Right cardiac atrium (tissue), 5 donors: Measurements from ENCODE around the gene CYSLTR2. TPM values are rescaled to one million over a fixed set of nuclear protein-coding genes. Genes with fewer than 3 reads are reported as not detected.

Experiments
- ATAC-seq, 2 donors: fragments of 200-7000 bp; cut with Tn5 transposase; one replicate each; pipeline versions ENCODE4 v1.8.0 to v1.9.1; 2020; ENCODE audit warnings: moderate library complexity in 2 of 2, mild to moderate bottlenecking in 1 of 2
- DNase-seq, 3 donors: peaks; one replicate each; pipeline ENCODE4 v3.0.0-alpha.2; 2020
- H3K27ac ChIP-seq: one replicate; pipeline ENCODE4 v1.5.1; 2013; ENCODE audit warnings: mild to moderate bottlenecking, low read length, control low read depth, moderate library complexity
- H3K27me3 ChIP-seq: one replicate; pipeline ENCODE4 v1.6.1; 2013; ENCODE audit not compliant: control insufficient read depth, insufficient read depth
- H3K4me1 ChIP-seq: one replicate; pipeline ENCODE4 v1.6.1; 2013; ENCODE audit warnings: low read length; ENCODE audit not compliant: control insufficient read depth, insufficient read depth
- H3K4me3 ChIP-seq: one replicate; pipeline ENCODE4 v1.5.1; 2013; ENCODE audit warnings: low read length, control low read depth
- H3K9me3 ChIP-seq: one replicate; pipeline ENCODE4 v1.6.1; 2013; ENCODE audit warnings: low read length; ENCODE audit not compliant: control insufficient read depth
- WGBS: extraction: QIAGEN DNeasy Blood & Tissue Kit; methylation state at CpG from one replicate; pipeline ENCODE4 v1.1.7; 2013; 5-methylcytosine and 5-hydroxymethylcytosine counted together
- intact Hi-C, 4 donors: fragments of 100-400 bp; cut with DNase I; formaldehyde crosslinking; loops; one replicate each; pipeline versions ENCODE4 v1.11.0 to v1.14.0; 2022 to 2023
- polyA plus RNA-seq: library from polyadenylated mRNA; stranded (reverse); fragments of 200-250 nt; gene quantifications from one replicate; pipeline ENCODE4 v1.2.3, GENCODE V29; 2013
- total RNA-seq, 4 donors: library from RNA; stranded (reverse); fragmentation: NEBNext Ultra II Directional; extraction: Animal tissue kit (Norgen Biotek cat#: 25700); gene quantifications; one replicate each; pipeline ENCODE4 v1.2.1, GENCODE V29; 2021
- donor health status: healthy with polysubstance abuse.
- donor health status: DM: no; HTN: yes; CAD: no.
- donor health status: DM: no; HTN: no; CAD: no.
- donor health status: DM: no; HTN: yes; CAD: no; lungs with severe emphysema.
- donor health status: DM: yes; HTN: yes; CAD: no.

CYSLTR2 gene
- total and polyA plus RNA-seq, 5 donors = 6.8 to 12.6 (median 9.3) TPM

DNA sequence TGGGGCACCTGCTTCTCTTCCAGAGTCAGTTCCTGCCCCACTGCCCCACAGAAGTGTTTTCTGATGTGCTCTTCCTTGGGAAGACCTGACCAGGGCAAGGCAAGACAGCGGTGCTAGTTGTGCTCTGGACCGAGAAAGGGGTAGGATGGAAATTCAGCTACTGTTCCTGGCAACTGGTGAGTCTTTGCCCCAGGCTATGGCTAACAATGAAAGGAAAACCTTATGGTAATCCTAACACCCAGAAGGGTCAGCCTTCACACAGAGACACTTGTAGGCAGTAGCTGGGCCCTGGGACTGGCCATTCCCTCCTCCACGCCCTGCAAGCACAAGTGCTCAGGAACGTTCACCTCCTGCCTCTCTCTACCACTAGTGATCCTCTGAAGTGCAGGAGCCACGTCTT, 9.6 kb upstream of the CYSLTR2 start:
- H3K27me3 ChIP-seq = no peaks in the 10 kb centered on the region
- H3K4me1 ChIP-seq = no peaks in the 10 kb centered on the region
- no peak overlapping the region for H3K27ac ChIP-seq
- DNase-seq (no peak), ATAC-seq (no peak)
- 93% methylated on average over 5 of the region's 5 CpGs for WGBS
- intact Hi-C loops = no loop called here
- no peak overlapping the region for H3K4me3 ChIP-seq
- no peaks in the 10 kb centered on the region for H3K9me3 ChIP-seq

DNA sequence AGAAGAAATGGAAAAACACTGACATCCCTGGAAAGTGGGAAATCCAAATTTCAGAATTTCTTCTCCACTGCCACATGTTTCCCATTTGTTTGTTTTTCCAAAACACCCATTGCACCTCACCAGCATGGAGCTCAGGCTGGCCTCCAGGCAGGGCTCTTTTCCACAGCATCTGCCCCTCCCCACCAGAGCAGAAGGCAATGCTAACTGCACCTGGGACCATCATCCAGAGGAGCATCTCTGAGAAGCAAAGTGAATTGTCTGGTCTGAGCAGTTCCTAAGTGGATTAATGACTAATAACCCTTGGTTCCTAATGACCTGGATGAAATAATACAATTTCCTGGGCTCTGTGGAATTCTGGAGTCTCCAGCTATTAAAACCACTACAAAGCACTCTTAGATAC, 8.8 kb upstream of the CYSLTR2 start:
- Histone ChIP-seq H3K27ac (no peak overlapping the region), H3K9me3 (no peaks in the 10 kb centered on the region), H3K4me3 (no peak overlapping the region), H3K27me3 (no peaks in the 10 kb centered on the region), H3K4me1 (no peaks in the 10 kb centered on the region)
- ATAC-seq = no peak
- intact Hi-C loops = no loop called here
- DNase-seq = no peak

GRCh38 chr13:48645845-48646244, 7.9 kb upstream of the CYSLTR2 start:
- no peaks in the 10 kb centered on the region for H3K9me3 ChIP-seq

DNA sequence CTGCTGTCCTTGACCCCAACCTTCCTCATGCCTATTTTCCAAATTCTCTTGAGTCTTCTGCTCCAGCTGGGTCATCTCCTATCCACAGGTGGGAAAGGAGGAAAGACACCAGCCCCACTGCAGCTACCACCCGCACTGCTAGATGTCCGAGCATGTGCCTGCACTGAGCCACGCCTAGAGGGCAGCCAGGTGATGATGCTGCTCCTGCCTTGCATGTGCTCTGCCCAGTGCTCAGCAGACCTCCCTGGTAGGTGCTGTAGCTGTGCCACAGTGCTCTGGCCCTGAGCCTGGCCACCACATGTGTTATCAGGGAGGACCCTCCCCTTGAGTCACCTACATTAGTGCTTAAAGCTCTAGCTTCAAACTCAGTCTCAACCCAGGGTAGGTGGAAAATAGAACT, 6.9 kb upstream of the CYSLTR2 start:
- peak in 1 of 2 donors; percentile 21 for ATAC-seq
- Histone ChIP-seq H3K27me3 (no peaks in the 10 kb centered on the region), H3K4me3 (no peak overlapping the region), H3K9me3 (no peaks in the 10 kb centered on the region), H3K4me1 (no peaks in the 10 kb centered on the region), H3K27ac (no peak overlapping the region)
- intact Hi-C loops = no loop called here
- WGBS = 96% methylated on average over 3 of the region's 3 CpGs
- DNase-seq = no peak

More at GRCh38 chr13:48645845-48646244, 7.9 kb upstream of the CYSLTR2 start:
- Histone ChIP-seq H3K27ac (no peak overlapping the region), H3K27me3 (no peaks in the 10 kb centered on the region), H3K4me1 (no peaks in the 10 kb centered on the region), H3K4me3 (no peak overlapping the region)
- 88% methylated on average over 3 of the region's 3 CpGs for WGBS
- intact Hi-C loops = no loop called here
- no peak for DNase-seq
- ATAC-seq = no peak

GRCh38 chr13:48647625-48648024, 6.1 kb upstream of the CYSLTR2 start:
- Histone ChIP-seq H3K27me3 (no peaks in the 10 kb centered on the region), H3K9me3 (no peaks in the 10 kb centered on the region), H3K4me1 (no peaks in the 10 kb centered on the region), H3K27ac (no peak overlapping the region), H3K4me3 (no peak overlapping the region)
- ATAC-seq = no peak
- WGBS = 91% methylated on average over 2 of the region's 2 CpGs
- no peak for DNase-seq
- intact Hi-C loops = no loop called here

GRCh38 chr13:48648446-48648845, 5.3 kb upstream of the CYSLTR2 start:
- WGBS = 72% methylated on average over 2 of the region's 2 CpGs
- Histone ChIP-seq H3K27ac (no peak overlapping the region), H3K9me3 (no peaks in the 10 kb centered on the region), H3K4me3 (no peak overlapping the region), H3K4me1 (no peaks in the 10 kb centered on the region), H3K27me3 (no peaks in the 10 kb centered on the region)
- intact Hi-C loops = no loop called here
- DNase-seq (no peak), ATAC-seq (no peak)

- Histone ChIP-seq H3K9me3 (no peaks in the 10 kb centered on the region), H3K27ac (peak overlapping the region; percentile 51), H3K27me3 (no peaks in the 10 kb centered on the region), H3K4me3 (no peak overlapping the region), H3K4me1 (no peaks in the 10 kb centered on the region)
- ATAC-seq = no peak
- intact Hi-C loops = no loop called here
- 45% methylated on average over 3 of the region's 3 CpGs for WGBS
- DNase-seq = no peak
These were observed 768 bp upstream of the CYSLTR2 start for GRCh38 chr13:48652851-48653471.

- H3K4me3 ChIP-seq = peak overlapping the region; percentile 63
- ATAC-seq (peak; percentile 64 to 73), DNase-seq (peak in 1 of 3 donors; percentile 29)
- 18% methylated on average over 1 of the region's 1 CpG for WGBS
- no peaks in the 10 kb centered on the region for H3K9me3 ChIP-seq
- no peak overlapping the region for H3K27ac ChIP-seq
- intact Hi-C loops = no loop called here
- peaks cover 2% of the 10 kb centered on the region for H3K4me1 ChIP-seq
- H3K27me3 ChIP-seq = no peaks in the 10 kb centered on the region
These were observed 782 bp downstream of the CYSLTR2 start for GRCh38 chr13:48654511-48654910.

GRCh38 chr13:48655291-48655690, 1.6 kb downstream of the CYSLTR2 start:
- intact Hi-C loops = no loop called here
- H3K27ac ChIP-seq = peak overlapping the region; percentile 39
- ATAC-seq (peak in 1 of 2 donors; percentile 33), DNase-seq (peak in 1 of 3 donors; percentile 44)
- WGBS = 71% methylated on average over 4 of the region's 4 CpGs
- no peaks in the 10 kb centered on the region for H3K9me3 ChIP-seq
- peak overlapping the region; percentile 63 for H3K4me3 ChIP-seq
- H3K27me3 ChIP-seq = no peaks in the 10 kb centered on the region
- peaks cover 5% of the 10 kb centered on the region for H3K4me1 ChIP-seq

GRCh38 chr13:48656608-48657007, 2.9 kb downstream of the CYSLTR2 start:
- DNase-seq = no peak
- ATAC-seq = peak; percentile 35 to 39
- intact Hi-C loops = no loop called here
- H3K4me3 ChIP-seq = no peak overlapping the region
- WGBS = 42% methylated on average over 3 of the region's 3 CpGs
- H3K9me3 ChIP-seq = no peaks in the 10 kb centered on the region
- H3K27ac ChIP-seq = no peak overlapping the region
- no peaks in the 10 kb centered on the region for H3K27me3 ChIP-seq
- peaks cover 6% of the 10 kb centered on the region for H3K4me1 ChIP-seq

DNA sequence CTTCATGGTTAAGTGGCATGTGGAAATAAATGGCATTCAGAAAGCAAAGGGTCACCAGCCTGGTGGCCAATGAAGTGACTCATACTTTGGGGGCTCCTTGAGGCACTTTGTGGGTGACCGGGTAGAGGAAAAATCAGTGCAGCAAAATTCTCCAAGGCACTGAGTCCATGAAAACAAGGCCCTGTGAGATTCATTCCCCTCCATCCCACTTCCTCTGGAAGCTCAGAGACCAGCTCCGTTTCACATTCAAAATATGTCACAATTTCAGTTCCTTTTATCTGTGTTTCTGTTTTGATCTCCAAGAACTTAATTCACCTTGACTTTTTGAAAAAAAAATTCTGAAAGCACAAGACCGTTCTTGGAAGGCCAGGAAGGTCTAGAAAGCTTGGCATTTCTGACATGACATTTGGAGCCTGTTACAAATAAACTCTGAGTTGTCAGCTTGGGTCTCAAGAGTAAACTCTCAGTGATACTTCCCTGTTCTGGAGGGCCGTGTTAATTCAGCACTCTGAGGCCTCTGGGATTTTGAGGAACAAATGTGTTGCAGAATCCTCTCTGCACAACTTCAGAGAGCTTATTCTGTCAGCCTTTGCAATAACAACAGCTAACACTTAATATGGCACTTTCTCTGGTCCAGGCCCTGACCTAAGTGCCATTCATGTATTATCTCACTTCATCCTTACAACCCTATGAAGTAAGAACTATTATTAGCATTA, 6.8 kb downstream of the CYSLTR2 start:
- intact Hi-C loops = no loop called here
- Histone ChIP-seq H3K27ac (peak overlapping the region; percentile 75), H3K9me3 (no peaks in the 10 kb centered on the region), H3K4me3 (no peak overlapping the region), H3K4me1 (peaks cover 6% of the 10 kb centered on the region), H3K27me3 (no peaks in the 10 kb centered on the region)
- ATAC-seq (peak; percentile 87 to 95), DNase-seq (no peak)
- 29% methylated on average over 4 of the region's 4 CpGs for WGBS
